Fibroblast of lung (primary cell): ENCODE measurements around the gene SCAMP5.

Experiments used
- EZH2 ChIP-seq: IDR thresholded peaks from 2 replicates; pipeline ENCODE4 v1.5.1; 2012; ENCODE audit warnings: low read length, control low read depth, mild to moderate bottlenecking; ENCODE audit errors: missing control alignments
- TF ChIP-seq, protein P1 (sequence below), 2 donors: IDR thresholded peaks in 1 of 2; conservative IDR thresholded peaks in 1 of 2; 1 replicate in 1 of 2; 2 replicates in 1 of 2; pipeline ENCODE4 v1.5.1; 2011 to 2012; ENCODE audit warnings: low read length in 2 of 2, control low read depth in 1 of 2, inconsistent platforms in 1 of 2, low read depth in 1 of 2, mild to moderate bottlenecking in 1 of 2

DNA sequence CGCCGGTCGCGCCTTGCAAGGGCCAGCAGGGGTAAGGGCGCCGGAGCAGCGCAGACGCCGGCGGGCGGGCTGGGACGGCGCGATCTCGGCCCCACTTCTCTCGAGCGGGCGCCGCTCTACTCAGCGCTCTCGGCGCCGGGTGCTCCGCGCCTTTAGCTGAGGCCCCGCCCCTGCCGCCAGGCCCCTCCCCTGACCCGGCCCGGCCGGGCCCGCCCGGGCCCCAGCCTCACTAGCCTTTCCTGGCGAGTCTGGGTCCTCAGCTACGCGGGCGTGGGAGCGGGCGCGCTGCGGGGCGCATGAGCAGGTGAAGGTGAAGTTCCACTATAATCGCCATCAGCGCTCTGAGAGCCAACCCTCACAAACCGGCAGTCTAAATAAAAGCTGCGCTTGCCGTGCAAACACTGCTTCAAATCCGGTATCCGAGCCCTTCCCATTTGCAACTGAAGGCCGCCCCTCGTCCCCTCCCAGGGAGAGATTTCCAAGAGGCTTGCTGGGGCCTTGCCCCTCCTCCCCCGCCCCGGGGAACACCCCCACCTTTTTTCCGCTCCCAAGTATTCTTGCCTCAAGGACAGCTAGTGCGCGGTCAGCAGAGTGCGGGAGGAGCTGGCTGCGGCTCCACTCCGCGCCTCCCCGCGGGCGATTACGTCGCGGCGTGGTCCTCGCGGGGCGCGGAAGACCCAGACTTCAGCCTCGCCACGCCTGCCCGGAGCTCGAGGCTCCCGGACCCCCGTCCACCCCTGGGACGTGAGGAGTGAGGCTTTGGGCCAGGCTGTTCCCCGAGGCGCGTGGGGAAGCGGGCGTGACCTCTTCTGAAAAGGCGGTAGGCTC lies 38.5 kb upstream of the SCAMP5 start, which contains the start of gene RPP25:
- TF ChIP-seq, protein P1, sequence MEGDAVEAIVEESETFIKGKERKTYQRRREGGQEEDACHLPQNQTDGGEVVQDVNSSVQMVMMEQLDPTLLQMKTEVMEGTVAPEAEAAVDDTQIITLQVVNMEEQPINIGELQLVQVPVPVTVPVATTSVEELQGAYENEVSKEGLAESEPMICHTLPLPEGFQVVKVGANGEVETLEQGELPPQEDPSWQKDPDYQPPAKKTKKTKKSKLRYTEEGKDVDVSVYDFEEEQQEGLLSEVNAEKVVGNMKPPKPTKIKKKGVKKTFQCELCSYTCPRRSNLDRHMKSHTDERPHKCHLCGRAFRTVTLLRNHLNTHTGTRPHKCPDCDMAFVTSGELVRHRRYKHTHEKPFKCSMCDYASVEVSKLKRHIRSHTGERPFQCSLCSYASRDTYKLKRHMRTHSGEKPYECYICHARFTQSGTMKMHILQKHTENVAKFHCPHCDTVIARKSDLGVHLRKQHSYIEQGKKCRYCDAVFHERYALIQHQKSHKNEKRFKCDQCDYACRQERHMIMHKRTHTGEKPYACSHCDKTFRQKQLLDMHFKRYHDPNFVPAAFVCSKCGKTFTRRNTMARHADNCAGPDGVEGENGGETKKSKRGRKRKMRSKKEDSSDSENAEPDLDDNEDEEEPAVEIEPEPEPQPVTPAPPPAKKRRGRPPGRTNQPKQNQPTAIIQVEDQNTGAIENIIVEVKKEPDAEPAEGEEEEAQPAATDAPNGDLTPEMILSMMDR (conservative IDR thresholded peaks at IDR 0.05 in 1 of 2, IDR thresholded peaks at IDR 0.05 in 1 of 2; ENCODE audit: low read depth in 1 of 2, low read length in 2 of 2) = no peak
- no peak for TF ChIP-seq EZH2
